ENCODE results near the gene DUSP15. TPM values are rescaled to one million over a fixed set of nuclear protein-coding genes. Genes with fewer than 3 reads are reported as not detected.

The DUSP15 gene
- total and polyA plus RNA-seq, 2 of the 8 experiments (the other 6 are each of a cell fraction or from before 2014, with no cell fraction given) = 0.91 to 3.2 TPM

DNA sequence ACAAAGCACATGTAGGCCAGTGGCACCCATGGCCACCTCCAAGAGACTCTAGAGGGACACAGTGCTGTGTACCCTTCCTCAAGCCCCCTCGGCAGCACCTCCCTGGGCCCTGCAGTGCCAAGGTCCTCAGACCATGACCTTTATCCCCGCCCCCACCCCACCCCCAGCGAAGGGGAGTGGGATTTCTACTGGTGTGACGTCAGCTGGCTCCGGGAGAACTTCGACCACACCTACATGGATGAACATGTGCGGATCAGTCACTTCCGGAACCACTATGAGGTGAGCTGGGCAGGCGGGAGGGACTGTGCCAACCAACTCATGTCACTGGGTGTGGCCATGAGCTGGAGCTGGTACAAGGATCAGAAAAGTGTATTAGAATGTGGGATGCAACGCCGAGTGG is 38.1 kb upstream of the DUSP15 start:
- no peak overlapping the region for H3K14ac ChIP-seq (ENCODE audit: insufficient read length)
- no peak overlapping the region for H2BK120ac ChIP-seq (replicated peaks; ENCODE audit: low read depth, low read length)
- DNase-seq (ENCODE audit: low read depth in 1 of 2, low spot score in 2 of 2) (no peak), FAIRE-seq (no peak)
- no peak overlapping the region for H4K8ac ChIP-seq (ENCODE audit: extremely low read depth, insufficient read depth, low read length)
- ChIA-PET CTCF (ENCODE audit: partially characterized antibody) (interaction anchor here (0.7 to 1.1 kb wide), 3 partner anchors 27 to 199 kb away, joined by 3 to 4 read pairs (median 3); no protein-coding TSS in a partner anchor), POLR2A (ENCODE audit: partially characterized antibody) (interaction anchor here (1.0 kb wide), 1 partner anchor 9 kb away, joined by 3 read pairs; no protein-coding TSS in a partner anchor)
- H4K20me1 ChIP-seq (replicated peaks in 1 of 2; ENCODE audit: control insufficient read depth in 1 of 2, insufficient read depth in 2 of 2, low read length in 2 of 2) = no peaks in the 10 kb centered on the region
- H3K23ac ChIP-seq (ENCODE audit: insufficient read length) = no peak overlapping the region
- no peak overlapping the region for H2AK5ac ChIP-seq (ENCODE audit: low read depth, low read length)
- H4K5ac ChIP-seq (ENCODE audit: insufficient read length, low read depth, low read length) = no peak overlapping the region
- no peak overlapping the region for H3K4ac ChIP-seq (replicated peaks; ENCODE audit: insufficient read length, low read depth, low read length)
- H3K23me2 ChIP-seq (ENCODE audit: low read depth, low read length) = peaks cover 2% of the 10 kb centered on the region; the same call in 1 of the 2 replicates
- no peak overlapping the region for H3K18ac ChIP-seq (ENCODE audit: extremely low read depth, low read length)
- TF ChIP-seq SIX5 (IDR thresholded peaks at IDR 0.05; ENCODE audit: low read depth, low read length) = no peak
- no peak for TF ChIP-seq POU5F1 (IDR thresholded peaks at IDR 0.05; ENCODE audit: low read depth, low read length)
- no peak for TF ChIP-seq RNF2 (IDR thresholded peaks at IDR 0.05; ENCODE audit: borderline replicate concordance, low read depth, low read length, missing control alignments, poor library complexity, severe bottlenecking)
- TF ChIP-seq ASH2L (IDR thresholded peaks at IDR 0.05; ENCODE audit: low read length) = no peak
- H2BK12ac ChIP-seq (ENCODE audit: low read depth, low read length) = 0 out of 2 replicates have a peak overlapping the region, but pooled peaks have one; percentile 55
- H3K79me2 ChIP-seq (ENCODE audit: control insufficient read depth in 1 of 2, insufficient read depth in 2 of 2, low read length in 2 of 2) = no peaks in the 10 kb centered on the region
- H3K9me3 ChIP-seq (ENCODE audit: insufficient read depth in 2 of 2, low read depth in 1 of 2, low read length in 1 of 2) = no peaks in the 10 kb centered on the region
- no peak overlapping the region; a peak in 1 of 8 replicates for H3K4me3 ChIP-seq (ENCODE audit: extremely low read depth in 1 of 4, insufficient read depth in 2 of 4, low read depth in 3 of 4, low read length in 4 of 4)
- H3K4me2 ChIP-seq (ENCODE audit: insufficient read depth in 1 of 2, low read depth in 2 of 2, low read length in 2 of 2) = no peak overlapping the region
- no peak overlapping the region for H3K56ac ChIP-seq (replicated peaks; ENCODE audit: insufficient read length, low read depth, low read length)
- H3K36me3 ChIP-seq (ENCODE audit: control insufficient read depth in 2 of 4, insufficient read depth in 4 of 4, low read length in 3 of 4) = no peaks in the 10 kb centered on the region
- H2BK20ac ChIP-seq (ENCODE audit: low read length) = 0 out of 2 replicates have a peak overlapping the region, but pooled peaks have one; percentile 90
- peaks cover 0 to 2% (median 0%) of the 10 kb centered on the region in 4 experiments; a peak in 1 of 7 replicates for H3K27me3 ChIP-seq (replicated peaks in 1 of 4; ENCODE audit: control insufficient read depth in 3 of 4, extremely low read depth in 1 of 4, insufficient read depth in 3 of 4, low read length in 3 of 4)
- H2BK5ac ChIP-seq (ENCODE audit: low read depth, low read length) = no peak overlapping the region
- H2BK15ac ChIP-seq (ENCODE audit: low read length) = no peak overlapping the region
- no peaks in the 10 kb centered on the region for H3K79me1 ChIP-seq (ENCODE audit: low read depth, low read length)
- 91% methylated on average over 11 of the region's 11 CpGs; no CpG with 5 or more reads in 1 of the 2 experiments for WGBS, 2 experiments (ENCODE audit: extremely low coverage in 1 of 2, insufficient coverage in 1 of 2, insufficient read length in 1 of 2, insufficient replicate concordance in 2 of 2, low coverage in 1 of 2, low lambda C conversion rate in 2 of 2, missing lambda C conversion rate in 1 of 2)
- peak overlapping the region; percentile 7 for H4K91ac ChIP-seq (replicated peaks; ENCODE audit: insufficient read length, low read length)
- H3K9ac ChIP-seq (replicated peaks in 1 of 4; ENCODE audit: extremely low read depth in 1 of 4, low read depth in 3 of 4, low read length in 3 of 4) = no peak overlapping the region; a peak in 1 of 7 replicates
- H3K27ac ChIP-seq (ENCODE audit: low read depth, low read length) = no peak overlapping the region
- H2AFZ ChIP-seq (ENCODE audit: low read length) = no peak overlapping the region
- H3K4me1 ChIP-seq (replicated peaks in 1 of 4; ENCODE audit: control insufficient read depth in 3 of 4, insufficient read depth in 4 of 4, low read length in 3 of 4) = peaks cover 12 to 31% (median 24%) of the 10 kb centered on the region in 4 experiments

Measured in H1 (cell line).